Kidney glomerular epithelial cell (primary cell): ENCODE data around the gene NAXE.
"Not testable (repeated sequence)": the region's sequence is repeated elsewhere in the genome, so short reads cannot be mapped to it uniquely, and the experiment has no call there.

Experiments used
- DNase-seq: peaks from one replicate; lab custom pipeline; 2025; lab: John Stamatoyannopoulos, UW

NAXE gene

GRCh38 chr1:156571261-156571852 is 20.2 kb upstream of the NAXE start:
- DNase-seq, result peak; percentile 95

- DNase-seq, result peak; percentile 83
Measured at GRCh38 chr1:156571919-156572662, 19.5 kb upstream of the NAXE start, which contains the start of gene IQGAP3. TSS of gene IQGAP3 (minus strand) at chr1:156572565. CDS start at chr1:156572529, 36 bp downstream.

GRCh38 chr1:156572663-156573018 is 18.9 kb upstream of the NAXE start:
- no peak for DNase-seq

GRCh38 chr1:156574039-156574633 is 17.4 kb upstream of the NAXE start:
- DNase-seq, result no peak

- DNase-seq, result no peak
Measured at GRCh38 chr1:156577550-156577949, 14.0 kb upstream of the NAXE start.

- peak; percentile 19 for DNase-seq
Measured at GRCh38 chr1:156578055-156578454, 13.5 kb upstream of the NAXE start.

GRCh38 chr1:156579472-156579871 is 12.1 kb upstream of the NAXE start, which contains the start of gene TTC24:
TSS of gene TTC24 (plus strand) at chr1:156579723. CDS start at chr1:156581365, 1,642 bp downstream.
- no peak for DNase-seq

- no peak for DNase-seq
Measured at GRCh38 chr1:156581661-156582387, 9.8 kb upstream of the NAXE start.

GRCh38 chr1:156582388-156583017 is 9.1 kb upstream of the NAXE start:
- no peak for DNase-seq

GRCh38 chr1:156583821-156584622 is 7.6 kb upstream of the NAXE start:
- peak; percentile 88 for DNase-seq

GRCh38 chr1:156584813-156585212 is 6.8 kb upstream of the NAXE start:
- no peak for DNase-seq

GRCh38 chr1:156586323-156586722 is 5.3 kb upstream of the NAXE start:
- DNase-seq, result no peak

- DNase-seq, result no peak
Measured at GRCh38 chr1:156586892-156587477, 4.6 kb upstream of the NAXE start.

- not testable (repeated sequence) for DNase-seq
Measured at GRCh38 chr1:156587927-156588326, 3.6 kb upstream of the NAXE start.

- DNase-seq, result no peak
Measured at GRCh38 chr1:156589546-156589945, 2.0 kb upstream of the NAXE start.

- no peak for DNase-seq
Measured at GRCh38 chr1:156590326-156591180, 1.0 kb upstream of the NAXE start.

- DNase-seq, result no peak
Measured at GRCh38 chr1:156591181-156591431, 470 bp upstream of the NAXE start.

- DNase-seq, result no peak
Measured at GRCh38 chr1:156592158-156592909, 758 bp downstream of the NAXE start.

- no peak for DNase-seq
Measured at GRCh38 chr1:156592910-156593660, 1.5 kb downstream of the NAXE start.
